ENCODE data around the gene ZNF621. TPM values are rescaled to one million over a fixed set of nuclear protein-coding genes. Genes with fewer than 3 reads are reported as not detected.

The ZNF621 gene
- total and polyA plus RNA-seq, 2 donors (not counting 1 experiment from before 2014, with no cell fraction given) = 23.1 to 23.3 TPM

- H3K9me3 ChIP-seq (ENCODE audit: control insufficient read depth, insufficient read depth, low read depth, low read length) = no peaks in the 10 kb centered on the region
- no peaks in the 10 kb centered on the region for H3K4me1 ChIP-seq (ENCODE audit: control insufficient read depth, extremely low read depth, insufficient read depth, low read length)
- H4K20me1 ChIP-seq (ENCODE audit: control insufficient read depth, extremely low read depth, insufficient read depth, low read length) = no peaks in the 10 kb centered on the region
- H3K9ac ChIP-seq (ENCODE audit: insufficient read depth, low read length) = peak overlapping the region; percentile 91
- peaks cover 6% of the 10 kb centered on the region for H3K36me3 ChIP-seq (ENCODE audit: control insufficient read depth, insufficient read depth, low read length)
- H3K27ac ChIP-seq (ENCODE audit: insufficient read depth, low read length) = peak overlapping the region; percentile 87
- H3K27me3 ChIP-seq (ENCODE audit: control insufficient read depth, insufficient read depth, low read length) = no peaks in the 10 kb centered on the region
- H3K4me3 ChIP-seq (replicated peaks in 1 of 4; ENCODE audit: control extremely low read depth in 1 of 4, insufficient read depth in 1 of 4, low read depth in 3 of 4, low read length in 4 of 4) = peak overlapping the region; percentile 73 to 92 (median 76)
- peak overlapping the region; percentile 83 for H2AFZ ChIP-seq (ENCODE audit: low read length)
- TF ChIP-seq EZH2 (IDR thresholded peaks at IDR 0.05; ENCODE audit: low read length, missing control alignments) (no peak), CTCF (conservative IDR thresholded peaks at IDR 0.05 in 1 of 2, IDR thresholded peaks at IDR 0.05 in 1 of 2; ENCODE audit: low read depth in 1 of 2, low read length in 2 of 2) (no peak)
- H3K79me2 ChIP-seq (ENCODE audit: control insufficient read depth, insufficient read depth, low read length) = peaks cover 2% of the 10 kb centered on the region
- DNase-seq (ENCODE audit: low read depth in 2 of 2) = peak in 1 of 2 donors; percentile 19
- peak overlapping the region; percentile 81 for H3K4me2 ChIP-seq (ENCODE audit: extremely low read depth, insufficient read depth, low read length)
Observed at GRCh38 chr3:40524222-40524567, 565 bp upstream of the ZNF621 start.

GRCh38 chr3:40528426-40528825 is 3.7 kb downstream of the ZNF621 start:
- Histone ChIP-seq H3K9me3 (ENCODE audit: control insufficient read depth, insufficient read depth, low read depth, low read length) (no peaks in the 10 kb centered on the region), H2AFZ (ENCODE audit: low read length) (no peak overlapping the region), H3K36me3 (ENCODE audit: control insufficient read depth, insufficient read depth, low read length) (peaks cover 18% of the 10 kb centered on the region), H3K79me2 (ENCODE audit: control insufficient read depth, insufficient read depth, low read length) (peaks cover 2% of the 10 kb centered on the region), H3K4me3 (replicated peaks in 1 of 4; ENCODE audit: control extremely low read depth in 1 of 4, insufficient read depth in 1 of 4, low read depth in 3 of 4, low read length in 4 of 4) (no peak overlapping the region), H3K27me3 (ENCODE audit: control insufficient read depth, insufficient read depth, low read length) (no peaks in the 10 kb centered on the region), H3K27ac (ENCODE audit: insufficient read depth, low read length) (no peak overlapping the region), H3K4me2 (ENCODE audit: extremely low read depth, insufficient read depth, low read length) (no peak overlapping the region), H4K20me1 (ENCODE audit: control insufficient read depth, extremely low read depth, insufficient read depth, low read length) (no peaks in the 10 kb centered on the region), H3K4me1 (ENCODE audit: control insufficient read depth, extremely low read depth, insufficient read depth, low read length) (no peaks in the 10 kb centered on the region), H3K9ac (ENCODE audit: insufficient read depth, low read length) (no peak overlapping the region)
- DNase-seq (ENCODE audit: low read depth in 2 of 2) = no peak
- TF ChIP-seq EZH2 (IDR thresholded peaks at IDR 0.05; ENCODE audit: low read length, missing control alignments) (no peak), CTCF (conservative IDR thresholded peaks at IDR 0.05 in 1 of 2, IDR thresholded peaks at IDR 0.05 in 1 of 2; ENCODE audit: low read depth in 1 of 2, low read length in 2 of 2) (no peak)

- no peak for DNase-seq (ENCODE audit: low read depth in 2 of 2)
- Histone ChIP-seq H3K9ac (ENCODE audit: insufficient read depth, low read length) (no peak overlapping the region), H3K27me3 (ENCODE audit: control insufficient read depth, insufficient read depth, low read length) (no peaks in the 10 kb centered on the region), H2AFZ (ENCODE audit: low read length) (no peak overlapping the region), H3K79me2 (ENCODE audit: control insufficient read depth, insufficient read depth, low read length) (no peaks in the 10 kb centered on the region), H3K4me3 (replicated peaks in 1 of 4; ENCODE audit: control extremely low read depth in 1 of 4, insufficient read depth in 1 of 4, low read depth in 3 of 4, low read length in 4 of 4) (no peak overlapping the region), H3K27ac (ENCODE audit: insufficient read depth, low read length) (no peak overlapping the region), H3K4me2 (ENCODE audit: extremely low read depth, insufficient read depth, low read length) (no peak overlapping the region), H3K9me3 (ENCODE audit: control insufficient read depth, insufficient read depth, low read depth, low read length) (no peaks in the 10 kb centered on the region), H3K36me3 (ENCODE audit: control insufficient read depth, insufficient read depth, low read length) (peaks cover 21% of the 10 kb centered on the region), H4K20me1 (ENCODE audit: control insufficient read depth, extremely low read depth, insufficient read depth, low read length) (no peaks in the 10 kb centered on the region), H3K4me1 (ENCODE audit: control insufficient read depth, extremely low read depth, insufficient read depth, low read length) (no peaks in the 10 kb centered on the region)
- TF ChIP-seq CTCF (conservative IDR thresholded peaks at IDR 0.05 in 1 of 2, IDR thresholded peaks at IDR 0.05 in 1 of 2; ENCODE audit: low read depth in 1 of 2, low read length in 2 of 2) = no peak
- TF ChIP-seq EZH2 (IDR thresholded peaks at IDR 0.05; ENCODE audit: low read length, missing control alignments) = no peak
Observed at GRCh38 chr3:40532252-40532651, 7.5 kb downstream of the ZNF621 start.
